IMR-90 (cell line): ENCODE results near the gene NDNF. TPM values are rescaled to one million over a fixed set of nuclear protein-coding genes. Genes with fewer than 3 reads are reported as not detected.

ENCODE experiments used
- ATAC-seq: fragments of 200-7000 bp; cut with Tn5 transposase; 2 replicates; pipeline ENCODE4 v1.9.1; 2020; ENCODE audit warnings: low read depth, mild to moderate bottlenecking, moderate library complexity
- BruUV-seq: library from RNA; stranded (reverse); fragments of 400-500 nt; replicated peaks from 2 replicates; lab custom pipeline; 2021; lab: Mats Ljungman, UMichigan
- CTCF ChIA-PET: fragments of 300-600 bp; formaldehyde crosslinking; extraction: SDS; loops from one replicate; lab custom pipeline; 2021; ENCODE audit warnings: antibody characterized with exemption; lab: Yijun Ruan, JAX
- POLR2A ChIA-PET: fragments of 300-600 bp; sonication (Branson Sonifier 250); formaldehyde crosslinking; loops from one replicate; lab custom pipeline; 2022; ENCODE audit warnings: antibody characterized with exemption; ENCODE audit not compliant: unreplicated experiment; lab: Charles Lee
- DNase-seq: peaks from one replicate; pipeline ENCODE4 v3.0.0; 2013
- H2AFZ ChIP-seq: replicated peaks from 2 replicates; pipeline ENCODE3; 2013; ENCODE audit warnings: low read length, mild to moderate bottlenecking; ENCODE audit not compliant: poor library complexity
- H2AK5ac ChIP-seq: 2 replicates; pipeline ENCODE4 v1.6.1; 2013; ENCODE audit warnings: low read depth, low read length, inconsistent platforms
- H2AK9ac ChIP-seq: replicated peaks from 2 replicates; pipeline ENCODE3; 2013; ENCODE audit warnings: mild to moderate bottlenecking, low read depth, low read length, moderate library complexity; ENCODE audit not compliant: poor library complexity
- H2BK120ac ChIP-seq: 2 replicates; pipeline ENCODE4 v1.6.1; 2013; ENCODE audit warnings: low read depth, low read length, inconsistent platforms
- H2BK15ac ChIP-seq: 3 replicates; pipeline ENCODE4 v1.6.1; 2013; ENCODE audit warnings: low read depth, low read length, inconsistent platforms
- H2BK20ac ChIP-seq: 2 replicates; pipeline ENCODE4 v1.6.1; 2013; ENCODE audit warnings: low read depth, mild to moderate bottlenecking, inconsistent platforms, low read length, moderate library complexity
- H2BK5ac ChIP-seq: 2 replicates; pipeline ENCODE4 v1.6.1; 2013; ENCODE audit warnings: mild to moderate bottlenecking, low read depth, low read length, inconsistent platforms; ENCODE audit not compliant: poor library complexity, severe bottlenecking
- H3K14ac ChIP-seq: replicated peaks from 2 replicates; pipeline ENCODE4 v1.6.1; 2013; ENCODE audit warnings: low read depth, low read length, inconsistent platforms
- H3K18ac ChIP-seq: 2 replicates; pipeline ENCODE4 v1.6.1; 2013; ENCODE audit warnings: low read depth, low read length, control low read depth
- H3K23ac ChIP-seq: 2 replicates; pipeline ENCODE4 v1.6.1; 2013; ENCODE audit warnings: low read depth, low read length, inconsistent platforms
- H3K27ac ChIP-seq: 2 replicates; pipeline ENCODE4 v1.5.1; 2013; ENCODE audit warnings: mild to moderate bottlenecking, control low read depth, low read length; ENCODE audit not compliant: insufficient read depth
- H3K27me3 ChIP-seq: 2 replicates; pipeline ENCODE4 v1.6.1; 2013; ENCODE audit warnings: low read length; ENCODE audit not compliant: control insufficient read depth, insufficient read depth
- H3K36me3 ChIP-seq: 2 replicates; pipeline ENCODE4 v1.6.1; 2013; ENCODE audit warnings: low read length, mixed read lengths; ENCODE audit not compliant: control insufficient read depth, insufficient read depth
- H3K4ac ChIP-seq: 2 replicates; pipeline ENCODE4 v1.6.1; 2013; ENCODE audit warnings: low read depth, low read length, inconsistent platforms
- H3K4me1 ChIP-seq: 2 replicates; pipeline ENCODE4 v1.6.1; 2013; ENCODE audit warnings: low read length, mixed read lengths; ENCODE audit not compliant: control insufficient read depth, insufficient read depth
- H3K4me2 ChIP-seq: 2 replicates; pipeline ENCODE4 v1.6.1; 2013; ENCODE audit warnings: low read depth, mild to moderate bottlenecking, control low read depth, low read length, moderate library complexity
- H3K4me3 ChIP-seq: 2 replicates; pipeline ENCODE4 v1.5.1; 2013; ENCODE audit warnings: low read depth, mild to moderate bottlenecking, control low read depth, low read length, moderate library complexity; ENCODE audit not compliant: insufficient read depth
- H3K56ac ChIP-seq: 2 replicates; pipeline ENCODE4 v1.6.1; 2013; ENCODE audit warnings: low read length, inconsistent platforms; ENCODE audit not compliant: insufficient read depth; ENCODE audit errors: extremely low read depth
- H3K79me1 ChIP-seq, 2 experiments: 2 replicates each; pipeline ENCODE4 v1.6.1; 2013; ENCODE audit warnings: low read length in 2 of 2, inconsistent platforms in 1 of 2, low read depth in 1 of 2
- H3K9ac ChIP-seq: 2 replicates; pipeline ENCODE4 v1.6.1; 2013; ENCODE audit warnings: low read depth, low read length, control low read depth
- H3K9me1 ChIP-seq: 2 replicates; pipeline ENCODE4 v1.6.1; 2013; ENCODE audit warnings: low read length, inconsistent platforms; ENCODE audit not compliant: insufficient read depth
- H3K9me3 ChIP-seq: 2 replicates; pipeline ENCODE4 v1.6.1; 2013; ENCODE audit warnings: low read length; ENCODE audit not compliant: control insufficient read depth, insufficient read depth
- H4K20me1 ChIP-seq: 2 replicates; pipeline ENCODE4 v1.6.1; 2013; ENCODE audit warnings: low read length, inconsistent platforms; ENCODE audit not compliant: insufficient read depth
- H4K5ac ChIP-seq: 2 replicates; pipeline ENCODE4 v1.6.1; 2013; ENCODE audit warnings: mild to moderate bottlenecking, low read depth, low read length, control low read depth
- H4K8ac ChIP-seq, 2 experiments: 2 replicates each; pipeline ENCODE4 v1.6.1; 2013; ENCODE audit warnings: low read depth in 2 of 2, low read length in 2 of 2, control low read depth in 1 of 2, inconsistent platforms in 1 of 2
- H4K91ac ChIP-seq: 2 replicates; pipeline ENCODE4 v1.6.1; 2013; ENCODE audit warnings: low read depth, low read length, inconsistent platforms; ENCODE audit not compliant: insufficient read depth
- BHLHE40 ChIP-seq: fragments of 150-350 bp; IDR thresholded peaks from 2 replicates; pipeline ENCODE4 v1.6.1; 2016; ENCODE audit warnings: mild to moderate bottlenecking, low read depth, low read length
- CHD1 ChIP-seq: IDR thresholded peaks from 2 replicates; pipeline ENCODE4 v1.6.1; 2012; ENCODE audit warnings: low read depth, low read length, improper control_type of control experiment
- MAFK ChIP-seq: IDR thresholded peaks from 2 replicates; pipeline ENCODE4 v1.6.1; 2012; ENCODE audit warnings: low read depth, low read length, improper control_type of control experiment
- NFE2L2 ChIP-seq: fragments of 150-350 bp; IDR thresholded peaks from 2 replicates; pipeline ENCODE4 v1.6.1; 2016; ENCODE audit warnings: low read depth, mild to moderate bottlenecking, low read length
- RAD21 ChIP-seq: IDR thresholded peaks from 2 replicates; pipeline ENCODE4 v1.6.1; 2012; ENCODE audit warnings: low read length, improper control_type of control experiment
- dilution Hi-C: fragments of 300-500 bp; cut with HindIII; formaldehyde crosslinking; loops from one replicate; pipeline ENCODE4 v1.14.3; 2018; ENCODE audit warnings: low sequenced_read_pairs; ENCODE audit not compliant: unreplicated experiment
- in situ Hi-C: fragments of 300-500 bp; cut with MboI; formaldehyde crosslinking; loops from 3 replicates; pipeline ENCODE4 v1.14.3; 2019; ENCODE audit warnings: low sequenced_read_pairs, inconsistent platforms, mixed read lengths
- intact Hi-C: fragments of 100-400 bp; cut with micrococcal nuclease; formaldehyde crosslinking; loops from 2 replicates; pipeline ENCODE4 v1.10.0; 2022
- polyA plus RNA-seq, 3 experiments: library from polyadenylated mRNA; depleted of rRNA; stranded (reverse); fragments of >200 nt; gene quantifications; 2 replicates each; pipeline ENCODE4 v1.2.3, GENCODE V29; 2012; ENCODE audit warnings: low replicate concordance in 1 of 3
- total RNA-seq: library from RNA; depleted of rRNA; stranded (reverse); fragments of >200 nt; gene quantifications from 2 replicates; pipeline ENCODE4 v1.2.3, GENCODE V29; 2012
- TF ChIP-seq, protein P1 (sequence below): conservative IDR thresholded peaks from 2 replicates; pipeline ENCODE4 v1.5.1; 2012; ENCODE audit warnings: mild to moderate bottlenecking, low read depth, low read length, improper control_type of control experiment
- TF ChIP-seq, protein P2 (sequence below): fragments of 150-350 bp; IDR thresholded peaks from 2 replicates; pipeline ENCODE4 v1.6.1; 2016; ENCODE audit warnings: low read depth, mild to moderate bottlenecking, low read length, moderate library complexity, borderline replicate concordance

The NDNF gene
- total and polyA plus RNA-seq, 2 of the 4 experiments (the other 2 are of a cell fraction), result under 0.01 TPM; not detected in 1

DNA sequence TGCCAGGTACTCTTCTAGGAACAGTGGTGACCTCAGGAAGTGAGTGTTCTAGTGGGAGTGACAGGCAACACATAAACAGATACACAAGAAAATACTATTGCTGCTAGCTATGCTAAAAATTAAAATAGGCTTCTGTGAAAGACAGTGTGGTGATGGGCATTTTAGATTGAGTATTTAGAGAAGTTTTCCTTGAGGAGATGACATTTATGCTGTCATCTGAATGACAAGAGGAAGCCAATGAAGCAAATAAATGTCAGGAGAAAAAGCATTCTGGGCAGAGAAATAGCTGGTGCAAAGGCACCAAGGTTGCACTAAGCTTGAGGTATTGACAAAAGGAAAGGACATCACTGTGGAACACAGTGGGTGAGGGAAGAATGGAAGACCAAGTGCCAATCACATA, 18.0 kb downstream of the NDNF start:
- ChIA-PET CTCF (interaction anchor here (0.5 kb wide), 1 partner anchor 228 kb away, joined by 3 read pairs; no protein-coding TSS in a partner anchor), POLR2A (no interaction called here)
- ATAC-seq, result no peak
- Histone ChIP-seq H4K20me1 (no peaks in the 10 kb centered on the region), H2AK5ac (no peak overlapping the region), H2AK9ac (no peak overlapping the region), H3K9me1 (no peaks in the 10 kb centered on the region), H3K14ac (no peak overlapping the region), H2AFZ (no peak overlapping the region), H3K36me3 (no peaks in the 10 kb centered on the region), H3K9me3 (no peaks in the 10 kb centered on the region), H3K4me2 (no peak overlapping the region), H3K4ac (no peak overlapping the region), H2BK120ac (no peak overlapping the region), H3K27ac (no peak overlapping the region), H3K9ac (no peak overlapping the region), H3K4me1 (no peaks in the 10 kb centered on the region), H3K18ac (no peak overlapping the region), H3K23ac (no peak overlapping the region), H2BK20ac (no peak overlapping the region), H4K91ac (no peak overlapping the region), H3K27me3 (peaks cover 5% of the 10 kb centered on the region), H4K5ac (no peak overlapping the region), H4K8ac (no peak overlapping the region), H3K4me3 (no peak overlapping the region), H3K79me1 (no peaks in the 10 kb centered on the region), H3K56ac (no peak overlapping the region), H2BK5ac (no peak overlapping the region), H2BK15ac (no peak overlapping the region)
- BruUV-seq, result no TSS peak
- dilution Hi-C loops, result no loop called here
- no peak for TF ChIP-seq BHLHE40
- TF ChIP-seq CHD1, result no peak
- TF ChIP-seq, protein P1, sequence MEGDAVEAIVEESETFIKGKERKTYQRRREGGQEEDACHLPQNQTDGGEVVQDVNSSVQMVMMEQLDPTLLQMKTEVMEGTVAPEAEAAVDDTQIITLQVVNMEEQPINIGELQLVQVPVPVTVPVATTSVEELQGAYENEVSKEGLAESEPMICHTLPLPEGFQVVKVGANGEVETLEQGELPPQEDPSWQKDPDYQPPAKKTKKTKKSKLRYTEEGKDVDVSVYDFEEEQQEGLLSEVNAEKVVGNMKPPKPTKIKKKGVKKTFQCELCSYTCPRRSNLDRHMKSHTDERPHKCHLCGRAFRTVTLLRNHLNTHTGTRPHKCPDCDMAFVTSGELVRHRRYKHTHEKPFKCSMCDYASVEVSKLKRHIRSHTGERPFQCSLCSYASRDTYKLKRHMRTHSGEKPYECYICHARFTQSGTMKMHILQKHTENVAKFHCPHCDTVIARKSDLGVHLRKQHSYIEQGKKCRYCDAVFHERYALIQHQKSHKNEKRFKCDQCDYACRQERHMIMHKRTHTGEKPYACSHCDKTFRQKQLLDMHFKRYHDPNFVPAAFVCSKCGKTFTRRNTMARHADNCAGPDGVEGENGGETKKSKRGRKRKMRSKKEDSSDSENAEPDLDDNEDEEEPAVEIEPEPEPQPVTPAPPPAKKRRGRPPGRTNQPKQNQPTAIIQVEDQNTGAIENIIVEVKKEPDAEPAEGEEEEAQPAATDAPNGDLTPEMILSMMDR, result no peak
- no peak for TF ChIP-seq NFE2L2
- TF ChIP-seq, protein P2, sequence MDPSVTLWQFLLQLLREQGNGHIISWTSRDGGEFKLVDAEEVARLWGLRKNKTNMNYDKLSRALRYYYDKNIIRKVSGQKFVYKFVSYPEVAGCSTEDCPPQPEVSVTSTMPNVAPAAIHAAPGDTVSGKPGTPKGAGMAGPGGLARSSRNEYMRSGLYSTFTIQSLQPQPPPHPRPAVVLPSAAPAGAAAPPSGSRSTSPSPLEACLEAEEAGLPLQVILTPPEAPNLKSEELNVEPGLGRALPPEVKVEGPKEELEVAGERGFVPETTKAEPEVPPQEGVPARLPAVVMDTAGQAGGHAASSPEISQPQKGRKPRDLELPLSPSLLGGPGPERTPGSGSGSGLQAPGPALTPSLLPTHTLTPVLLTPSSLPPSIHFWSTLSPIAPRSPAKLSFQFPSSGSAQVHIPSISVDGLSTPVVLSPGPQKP, result no peak
- TF ChIP-seq MAFK, result no peak
- TF ChIP-seq RAD21, result no peak
- DNase-seq, result no peak
- in situ Hi-C loops, result no loop called here
- intact Hi-C loops, result loop anchor here (5.0 kb wide), 2 partner anchors 337 to 897 kb away; no protein-coding TSS in a partner anchor
